K562 (cell line): Measurements from ENCODE around the gene CREBL2. TPM values are rescaled to one million over a fixed set of nuclear protein-coding genes. Genes with fewer than 3 reads are reported as not detected.

Experiments used
- ATAC-seq: fragments of 200-7000 bp; cut with Tn5 transposase; 3 replicates; pipeline ENCODE4 v1.9.1; 2020; ENCODE audit warnings: moderate library complexity
- BruUV-seq: library from RNA; stranded (reverse); fragments of 400-500 nt; replicated peaks from 2 replicates; lab custom pipeline; 2021; lab: Mats Ljungman, UMichigan
- CTCF ChIA-PET: fragments of 300-600 bp; formaldehyde crosslinking; extraction: SDS; loops from one replicate; lab custom pipeline; 2021; ENCODE audit warnings: low intra/inter-chr PET ratio; lab: Yijun Ruan, JAX
- POLR2A ChIA-PET: fragments of 300-600, 350-650 bp; sonication (Branson Sonifier 250); formaldehyde crosslinking; extraction: SDS; loops from one replicate; lab custom pipeline; 2021; ENCODE audit warnings: antibody characterized with exemption, inconsistent platforms; lab: Yijun Ruan, JAX
- DNase-seq, 4 experiments: peaks; one replicate each; pipeline versions ENCODE4 v3.0.0 to v3.0.0-alpha.2; 2011 to 2018; ENCODE audit warnings: low spot score in 3 of 4, mixed read lengths in 3 of 4; ENCODE audit errors: extremely low read depth in 1 of 4
- FAIRE-seq: peaks from 2 replicates; lab custom pipeline; 2011; peaks lifted over from hg19 to GRCh38; lab: Jason Lieb, UNC
- H2AFZ ChIP-seq: 2 replicates; pipeline ENCODE4 v1.6.0; 2011; ENCODE audit warnings: low read depth, low read length, control low read depth, inconsistent platforms
- H3K27ac ChIP-seq: fragments of 200-600 bp; 3 replicates; pipeline ENCODE4 v1.8.0; 2011; ENCODE audit warnings: low read depth, mild to moderate bottlenecking, control low read depth, inconsistent platforms, low read length, moderate library complexity, mixed read lengths; ENCODE audit errors: extremely low read depth
- H3K27me3 ChIP-seq, 2 experiments: fragments of 300-600 bp in 1 of 2; 2 replicates in 1 of 2; 3 replicates in 1 of 2; pipeline versions ENCODE4 v1.6.0 to v1.8.0; 2011; ENCODE audit warnings: inconsistent platforms in 2 of 2, low read length in 2 of 2, mild to moderate bottlenecking in 1 of 2, mixed read lengths in 1 of 2, moderate library complexity in 1 of 2; ENCODE audit not compliant: control insufficient read depth in 2 of 2, insufficient read depth in 2 of 2
- H3K36me3 ChIP-seq: fragments of 300-600 bp; 3 replicates; pipeline ENCODE4 v1.8.0; 2011; ENCODE audit warnings: mild to moderate bottlenecking, low read length, inconsistent platforms; ENCODE audit not compliant: control insufficient read depth, insufficient read depth
- H3K4me1 ChIP-seq, 2 experiments: fragments of 200-600 bp in 1 of 2; replicated peaks in 1 of 2; 2 replicates in 1 of 2; 3 replicates in 1 of 2; pipeline versions ENCODE4 v1.5.1 to v1.8.0; 2011; ENCODE audit warnings: inconsistent platforms in 2 of 2, low read length in 2 of 2, mild to moderate bottlenecking in 1 of 2, mixed read lengths in 1 of 2, moderate library complexity in 1 of 2; ENCODE audit not compliant: control insufficient read depth in 2 of 2, insufficient read depth in 2 of 2
- H3K4me2 ChIP-seq: 2 replicates; pipeline ENCODE4 v1.6.1; 2011; ENCODE audit warnings: low read length, control low read depth, inconsistent platforms, mixed read lengths; ENCODE audit not compliant: insufficient read depth
- H3K4me3 ChIP-seq: fragments of 200-600 bp; sonication (generic), shearing (Covaris generic); 2 replicates; pipeline ENCODE4 v1.5.1; 2016; ENCODE audit warnings: control low read depth, inconsistent platforms
- H3K79me2 ChIP-seq: fragments of 200-600 bp; 3 replicates; pipeline ENCODE4 v1.8.0; 2011; ENCODE audit warnings: low read length, inconsistent platforms; ENCODE audit not compliant: control insufficient read depth, insufficient read depth
- H3K9ac ChIP-seq, 2 experiments: 2 replicates each; pipeline versions ENCODE4 v1.6.0 to v1.6.1; 2011; ENCODE audit warnings: low read depth in 2 of 2, low read length in 2 of 2, control low read depth in 1 of 2, inconsistent platforms in 1 of 2, mild to moderate bottlenecking in 1 of 2, mixed read lengths in 1 of 2; ENCODE audit not compliant: insufficient read depth in 1 of 2
- H3K9me1 ChIP-seq: one replicate; pipeline ENCODE4 v1.6.0; 2011; ENCODE audit warnings: inconsistent platforms, mild to moderate bottlenecking, low read length, moderate library complexity; ENCODE audit not compliant: control insufficient read depth, insufficient read depth
- H3K9me3 ChIP-seq: replicated peaks from 2 replicates; pipeline ENCODE4 v1.5.1; 2011; ENCODE audit warnings: low read depth, low read length, inconsistent platforms; ENCODE audit not compliant: control insufficient read depth, insufficient read depth
- H4K20me1 ChIP-seq: replicated peaks from 2 replicates; pipeline ENCODE4 v1.6.1; 2011; ENCODE audit warnings: low read length, inconsistent platforms, mixed read lengths; ENCODE audit not compliant: control insufficient read depth, insufficient read depth
- BRD9 ChIP-seq: fragments of 450-650 bp; IDR thresholded peaks from 2 replicates; pipeline ENCODE4 v1.6.1; 2018; ENCODE audit warnings: low read depth; ENCODE audit not compliant: partially characterized antibody
- CBFA2T2 ChIP-seq: fragments of 450-650 bp; conservative IDR thresholded peaks from 2 replicates; pipeline ENCODE4 v1.6.1; 2017; ENCODE audit warnings: mild to moderate bottlenecking
- CBFA2T3 ChIP-seq: fragments of 450-650 bp; IDR thresholded peaks from 2 replicates; pipeline ENCODE4 v1.6.1; 2017
- CCNT2 ChIP-seq: IDR thresholded peaks from 2 replicates; pipeline ENCODE4 v1.6.1; 2011; ENCODE audit warnings: borderline replicate concordance, low read depth, mild to moderate bottlenecking, moderate library complexity, mixed read lengths, low read length; ENCODE audit not compliant: insufficient read length; ENCODE audit errors: extremely low read depth
- HDAC2 ChIP-seq: fragments of 450-650 bp; IDR thresholded peaks from 2 replicates; pipeline ENCODE4 v1.6.1; 2016; ENCODE audit warnings: mild to moderate bottlenecking
- HDAC8 ChIP-seq: fragments of 450-650 bp; IDR thresholded peaks from 2 replicates; pipeline ENCODE4 v1.6.1; 2016; ENCODE audit warnings: mild to moderate bottlenecking, missing genetic modification characterization, moderate library complexity, missing compliant biosample characterization
- POLR2AphosphoS5 ChIP-seq: IDR thresholded peaks from 2 replicates; pipeline ENCODE4 v1.6.1; 2011; ENCODE audit warnings: mild to moderate bottlenecking, low read depth, low read length, moderate library complexity; ENCODE audit not compliant: control insufficient read depth, insufficient read depth
- RBM15 ChIP-seq: fragments of 200-400 bp; formaldehyde crosslinking; IDR thresholded peaks from 2 replicates; pipeline ENCODE4 v1.6.1; 2018; ENCODE audit warnings: mild to moderate bottlenecking, low read length, moderate library complexity; ENCODE audit not compliant: insufficient read depth
- SMAD1 ChIP-seq: fragments of 150-350 bp; IDR thresholded peaks from 2 replicates; pipeline ENCODE4 v1.6.1; 2014; ENCODE audit warnings: low read length, low read depth; ENCODE audit not compliant: partially characterized antibody
- TAL1 ChIP-seq: fragments of 450-650 bp; IDR thresholded peaks from 2 replicates; pipeline ENCODE4 v1.6.1; 2016; ENCODE audit warnings: mild to moderate bottlenecking
- TEAD4 ChIP-seq, 2 experiments: sonication (generic) in 1 of 2; formaldehyde crosslinking in 1 of 2; IDR thresholded peaks; 2 replicates each; pipeline versions ENCODE4 v1.6.1 to v1.8.0; 2012 to 2022; ENCODE audit warnings: borderline replicate concordance in 1 of 2, inconsistent platforms in 1 of 2, low read length in 1 of 2, mild to moderate bottlenecking in 1 of 2, missing genetic modification reagents in 1 of 2
- ZNF644 ChIP-seq: fragments of 200-800 bp; sonication (Bioruptor generic); IDR thresholded peaks from 2 replicates; pipeline ENCODE4 v1.6.1; 2016; ENCODE audit warnings: low read depth, missing genetic modification characterization, missing compliant biosample characterization
- ZNF695 ChIP-seq: fragments of 450-650 bp; formaldehyde crosslinking; IDR thresholded peaks from 2 replicates; pipeline ENCODE4 v1.4.0; 2020; ENCODE audit warnings: mild to moderate bottlenecking, moderate library complexity
- ZNF707 ChIP-seq: fragments of 250-450 bp; sonication (Bioruptor Pico); conservative IDR thresholded peaks from 2 replicates; pipeline ENCODE4 v1.8.0; 2022; ENCODE audit warnings: inconsistent platforms, mild to moderate bottlenecking, moderate library complexity
- in situ Hi-C: fragments of 300-500 bp; cut with MboI; formaldehyde crosslinking; loops from 4 replicates; pipeline ENCODE4 v1.15.0; 2018; ENCODE audit warnings: inconsistent platforms, mixed read lengths
- intact Hi-C: fragments of 100-400 bp; cut with micrococcal nuclease; formaldehyde crosslinking; loops from 2 replicates; pipeline ENCODE4 v1.14.2; 2022
- polyA plus RNA-seq, 8 experiments: library from polyadenylated mRNA; depleted of rRNA in 4 of 8; stranded (reverse) in 5 of 8; unstranded in 3 of 8; fragments of >200 nt; fragmentation: Nextera tagmentation in 2 of 8; fragmentation: Illumina TruSeq in 1 of 8; extraction: Ambion mirVana in 2 of 8; extraction: Trizol in 1 of 8; gene quantifications; 2 replicates each; pipeline versions ENCODE4 v1.2.1 to v1.2.3, GENCODE V29; 2011 to 2014; ENCODE audit warnings: inconsistent platforms in 1 of 8, missing spikeins in 1 of 8
- total RNA-seq, 7 experiments: library from RNA; depleted of rRNA in 6 of 7; stranded (reverse); fragments of >200 nt in 6 of 7; fragmentation: Illumina TruSeq in 2 of 7; extraction: Trizol in 2 of 7; gene quantifications; 2 replicates each; pipeline versions ENCODE4 v1.2.1 to v1.2.3, GENCODE V29; 2011 to 2021; ENCODE audit warnings: low replicate concordance in 1 of 7
- TF ChIP-seq, protein P1 (sequence below): fragments of 200-800 bp; sonication (Bioruptor generic); IDR thresholded peaks from 2 replicates; pipeline ENCODE4 v1.6.1; 2017; ENCODE audit warnings: missing genetic modification characterization, missing compliant biosample characterization

Gene CREBL2
- total and polyA plus RNA-seq, 9 of the 15 experiments (the other 6 are each of a cell fraction or from before 2014, with no cell fraction given) = 1.7 to 7.3 (median 5.2) TPM

DNA sequence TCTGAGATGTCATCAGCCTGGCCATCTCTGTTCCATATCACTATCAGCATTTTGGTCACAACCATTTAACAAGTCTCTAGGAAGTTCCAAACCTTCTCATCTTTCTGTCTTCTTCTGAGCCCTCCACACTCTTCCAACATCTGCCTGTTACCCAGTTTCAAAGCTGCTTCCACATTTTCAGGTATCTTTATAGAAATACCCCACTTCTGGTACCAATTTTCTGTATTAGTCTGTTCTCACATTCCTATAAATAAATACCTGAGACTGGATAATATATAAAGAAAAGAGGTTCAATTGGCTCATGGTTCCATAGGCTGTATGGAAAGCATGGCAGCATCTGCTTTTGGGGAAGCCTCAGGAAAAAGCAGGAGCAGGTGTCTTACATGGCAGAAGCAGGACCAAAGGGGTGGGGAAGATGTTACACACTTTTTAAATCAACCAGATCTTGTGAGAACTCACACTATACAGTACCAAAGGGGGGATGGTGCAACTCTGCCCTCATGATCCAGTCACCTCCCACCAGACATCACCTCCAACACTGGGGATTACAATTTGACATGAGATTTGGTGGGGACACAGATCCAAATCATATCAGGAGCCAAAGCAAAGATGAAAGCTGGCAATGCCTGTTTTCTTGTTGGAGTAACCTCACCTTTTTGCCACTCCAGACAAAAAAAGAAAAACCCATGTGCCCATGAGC lies 37.4 kb downstream of the CREBL2 start:
- no peaks in the 10 kb centered on the region for H4K20me1 ChIP-seq
- no peak overlapping the region for H3K9ac ChIP-seq
- FAIRE-seq (no peak), DNase-seq (no peak), ATAC-seq (no peak)
- H3K79me2 ChIP-seq = no peaks in the 10 kb centered on the region
- H3K27me3 ChIP-seq = no peaks in the 10 kb centered on the region
- H2AFZ ChIP-seq = no peak overlapping the region
- H3K9me3 ChIP-seq = 0 out of 2 replicates have a peak, but pooled peaks cover 3% of the 10 kb centered on the region
- intact Hi-C loops (no loop called here), in situ Hi-C loops (no loop called here)
- POLR2A ChIA-PET = no interaction called here
- BruUV-seq = no TSS peak
- H3K36me3 ChIP-seq = no peaks in the 10 kb centered on the region
- no peak for TF ChIP-seq RBM15
- peak; percentile 89 for TF ChIP-seq ZNF707 (CRISPR knock-in tag)
- no peak for TF ChIP-seq HDAC8 (tag)
- CTCF ChIA-PET = no interaction called here
- H3K27ac ChIP-seq = no peak overlapping the region
- no peak overlapping the region for H3K4me2 ChIP-seq
- H3K4me3 ChIP-seq = no peak overlapping the region
- H3K4me1 ChIP-seq = no peaks in the 10 kb centered on the region
- H3K9me1 ChIP-seq = no peaks in the 10 kb centered on the region

DNA sequence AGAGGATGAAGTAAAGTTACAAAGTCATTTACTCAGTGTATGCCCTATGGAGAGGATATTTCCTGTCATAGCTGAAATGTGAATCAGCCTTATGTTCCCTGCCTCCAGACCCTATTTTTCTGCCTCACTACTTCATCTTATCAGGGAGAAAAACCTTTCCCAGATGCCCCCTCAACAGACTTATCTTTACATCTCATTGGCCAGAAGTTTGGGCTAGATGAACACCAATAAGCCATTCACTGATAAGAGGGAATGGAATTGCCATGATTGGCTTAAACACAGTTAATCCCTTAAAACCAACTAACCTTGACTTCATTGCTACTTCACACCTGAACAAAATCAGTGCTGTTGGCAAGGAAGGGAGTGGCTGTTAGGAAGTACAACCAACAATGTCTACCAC lies 40.1 kb downstream of the CREBL2 start:
- in situ Hi-C loops = no loop called here
- Histone ChIP-seq H3K9me1 (no peaks in the 10 kb centered on the region), H3K9me3 (0 out of 2 replicates have a peak, but pooled peaks cover 3% of the 10 kb centered on the region), H3K79me2 (no peaks in the 10 kb centered on the region), H3K4me1 (no peaks in the 10 kb centered on the region), H4K20me1 (no peaks in the 10 kb centered on the region), H3K9ac (no peak overlapping the region), H3K27me3 (no peaks in the 10 kb centered on the region), H3K36me3 (no peaks in the 10 kb centered on the region), H2AFZ (no peak overlapping the region), H3K4me3 (no peak overlapping the region), H3K4me2 (no peak overlapping the region), H3K27ac (no peak overlapping the region)
- peak in 2 of 4 experiments; percentile 9 to 16 for DNase-seq
- BruUV-seq = no TSS peak
- FAIRE-seq = no peak
- intact Hi-C loops = no loop called here
- CTCF ChIA-PET = no interaction called here
- no peak for ATAC-seq
- TF ChIP-seq CBFA2T2 = peak; percentile 40
- TF ChIP-seq BRD9 = no peak
- no peak for TF ChIP-seq CCNT2
- TF ChIP-seq ZNF695 (CRISPR knock-in tag) = no peak
- TF ChIP-seq, protein P1, sequence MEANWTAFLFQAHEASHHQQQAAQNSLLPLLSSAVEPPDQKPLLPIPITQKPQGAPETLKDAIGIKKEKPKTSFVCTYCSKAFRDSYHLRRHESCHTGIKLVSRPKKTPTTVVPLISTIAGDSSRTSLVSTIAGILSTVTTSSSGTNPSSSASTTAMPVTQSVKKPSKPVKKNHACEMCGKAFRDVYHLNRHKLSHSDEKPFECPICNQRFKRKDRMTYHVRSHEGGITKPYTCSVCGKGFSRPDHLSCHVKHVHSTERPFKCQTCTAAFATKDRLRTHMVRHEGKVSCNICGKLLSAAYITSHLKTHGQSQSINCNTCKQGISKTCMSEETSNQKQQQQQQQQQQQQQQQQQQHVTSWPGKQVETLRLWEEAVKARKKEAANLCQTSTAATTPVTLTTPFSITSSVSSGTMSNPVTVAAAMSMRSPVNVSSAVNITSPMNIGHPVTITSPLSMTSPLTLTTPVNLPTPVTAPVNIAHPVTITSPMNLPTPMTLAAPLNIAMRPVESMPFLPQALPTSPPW (CRISPR knock-in tag) = no peak
- TF ChIP-seq POLR2AphosphoS5 = no peak
- no peak for TF ChIP-seq SMAD1
- TF ChIP-seq TEAD4 (IDR thresholded peaks at IDR 0.05; ENCODE audit: low read length) = peak; percentile 65; the same call in 1 of the 2 replicates
- TF ChIP-seq TEAD4 (CRISPR knock-in tag; IDR thresholded peaks at IDR 0.05; ENCODE audit: borderline replicate concordance) = no peak
- peak; percentile 72 for TF ChIP-seq CBFA2T3
- no peak for TF ChIP-seq HDAC2
- TF ChIP-seq TAL1 = 0 out of 2 replicates have a peak, but pooled peaks have one; percentile 12
- no peak for TF ChIP-seq ZNF644 (tag)
- POLR2A ChIA-PET = no interaction called here
